Endothelial cell of umbilical vein (primary cell): Measurements from ENCODE around the gene SPRYD4.
"Not testable (repeated sequence)": the region's sequence is repeated elsewhere in the genome, so short reads cannot be mapped to it uniquely, and the experiment has no call there.

Experiments used
- CTCF ChIP-seq, 2 donors: IDR thresholded peaks; 1 replicate in 1 of 2; 2 replicates in 1 of 2; pipeline ENCODE4 v1.5.1; 2011; ENCODE audit warnings: low read length in 2 of 2, mild to moderate bottlenecking in 2 of 2, moderate library complexity in 2 of 2, control low read depth in 1 of 2, inconsistent platforms in 1 of 2, low read depth in 1 of 2; ENCODE audit not compliant: insufficient read depth in 1 of 2; ENCODE audit errors: extremely low read depth in 1 of 2
- EZH2 ChIP-seq: IDR thresholded peaks from 2 replicates; pipeline ENCODE4 v1.6.1; 2012; ENCODE audit warnings: borderline replicate concordance, low read depth, mild to moderate bottlenecking, moderate library complexity, low read length, inconsistent platforms; ENCODE audit not compliant: severe bottlenecking
- FOS ChIP-seq: IDR thresholded peaks from 2 replicates; pipeline ENCODE4 v1.6.1; 2011; ENCODE audit warnings: mild to moderate bottlenecking, low read length, moderate library complexity, borderline replicate concordance; ENCODE audit not compliant: insufficient read depth
- GATA2 ChIP-seq: IDR thresholded peaks from 2 replicates; pipeline ENCODE4 v1.7.0; 2011; ENCODE audit warnings: low read depth, mild to moderate bottlenecking, moderate library complexity, mixed read lengths, low read length; ENCODE audit not compliant: insufficient read length, insufficient read depth
- JUN ChIP-seq: IDR thresholded peaks from 2 replicates; pipeline ENCODE4 v1.6.1; 2011; ENCODE audit warnings: borderline replicate concordance, low read depth; ENCODE audit not compliant: insufficient read length, insufficient read depth
- MAX ChIP-seq: IDR thresholded peaks from 2 replicates; pipeline ENCODE4 v1.6.1; 2011; ENCODE audit not compliant: insufficient read depth, insufficient read length
- POLR2A ChIP-seq: IDR thresholded peaks from 2 replicates; pipeline ENCODE4 v1.6.1; 2012; ENCODE audit warnings: low read depth, mild to moderate bottlenecking, control low read depth, low read length
- POLR2AphosphoS5 ChIP-seq: IDR thresholded peaks from 2 replicates; pipeline ENCODE4 v1.6.1; 2012; ENCODE audit warnings: low read depth, mild to moderate bottlenecking, control low read depth, low read length, moderate library complexity; ENCODE audit not compliant: insufficient read depth

- not testable (repeated sequence) for TF ChIP-seq CTCF (IDR thresholded peaks at IDR 0.05; ENCODE audit: extremely low read depth in 1 of 2, insufficient read depth in 1 of 2, low read depth in 1 of 2, low read length in 2 of 2); EZH2; POLR2A; MAX; FOS; POLR2AphosphoS5; GATA2; JUN
Observed at GRCh38 chr12:56493409-56494105, 25.2 kb downstream of the SPRYD4 start.
